ENCODE data around the gene FRAS1.

DNA sequence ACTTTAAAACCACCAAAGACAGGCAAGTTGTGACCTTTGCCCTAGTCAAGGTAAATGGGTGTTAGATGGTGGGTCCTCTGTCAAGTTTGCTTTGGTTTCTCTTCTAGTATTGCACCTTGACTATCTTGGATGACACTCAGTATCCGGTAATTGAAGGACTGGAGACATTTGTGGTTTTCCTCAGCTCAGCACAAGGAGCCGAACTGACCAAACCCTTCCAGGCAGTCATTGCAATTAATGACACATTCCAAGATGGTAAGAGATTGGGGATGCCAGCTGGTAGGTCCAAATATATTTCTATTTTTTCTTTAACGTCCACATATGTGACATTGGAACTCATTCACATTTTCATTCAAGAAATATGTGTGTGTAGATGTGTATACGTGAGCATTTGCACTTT lies 425.2 kb downstream of the FRAS1 start:
- no peak for TF ChIP-seq POLR2A (IDR thresholded peaks at IDR 0.05; ENCODE audit: low read length)
- no peak for TF ChIP-seq MAFK (IDR thresholded peaks at IDR 0.05; ENCODE audit: partially characterized antibody)
- TF ChIP-seq, protein P1, sequence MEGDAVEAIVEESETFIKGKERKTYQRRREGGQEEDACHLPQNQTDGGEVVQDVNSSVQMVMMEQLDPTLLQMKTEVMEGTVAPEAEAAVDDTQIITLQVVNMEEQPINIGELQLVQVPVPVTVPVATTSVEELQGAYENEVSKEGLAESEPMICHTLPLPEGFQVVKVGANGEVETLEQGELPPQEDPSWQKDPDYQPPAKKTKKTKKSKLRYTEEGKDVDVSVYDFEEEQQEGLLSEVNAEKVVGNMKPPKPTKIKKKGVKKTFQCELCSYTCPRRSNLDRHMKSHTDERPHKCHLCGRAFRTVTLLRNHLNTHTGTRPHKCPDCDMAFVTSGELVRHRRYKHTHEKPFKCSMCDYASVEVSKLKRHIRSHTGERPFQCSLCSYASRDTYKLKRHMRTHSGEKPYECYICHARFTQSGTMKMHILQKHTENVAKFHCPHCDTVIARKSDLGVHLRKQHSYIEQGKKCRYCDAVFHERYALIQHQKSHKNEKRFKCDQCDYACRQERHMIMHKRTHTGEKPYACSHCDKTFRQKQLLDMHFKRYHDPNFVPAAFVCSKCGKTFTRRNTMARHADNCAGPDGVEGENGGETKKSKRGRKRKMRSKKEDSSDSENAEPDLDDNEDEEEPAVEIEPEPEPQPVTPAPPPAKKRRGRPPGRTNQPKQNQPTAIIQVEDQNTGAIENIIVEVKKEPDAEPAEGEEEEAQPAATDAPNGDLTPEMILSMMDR (IDR thresholded peaks at IDR 0.05) = no peak
- no peak for TF ChIP-seq TP53 (CRISPR knock-in tag; IDR thresholded peaks at IDR 0.05)
- TF ChIP-seq, protein P2, sequence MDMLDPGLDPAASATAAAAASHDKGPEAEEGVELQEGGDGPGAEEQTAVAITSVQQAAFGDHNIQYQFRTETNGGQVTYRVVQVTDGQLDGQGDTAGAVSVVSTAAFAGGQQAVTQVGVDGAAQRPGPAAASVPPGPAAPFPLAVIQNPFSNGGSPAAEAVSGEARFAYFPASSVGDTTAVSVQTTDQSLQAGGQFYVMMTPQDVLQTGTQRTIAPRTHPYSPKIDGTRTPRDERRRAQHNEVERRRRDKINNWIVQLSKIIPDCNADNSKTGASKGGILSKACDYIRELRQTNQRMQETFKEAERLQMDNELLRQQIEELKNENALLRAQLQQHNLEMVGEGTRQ (IDR thresholded peaks at IDR 0.05) = no peak
- TF ChIP-seq, protein P3, sequence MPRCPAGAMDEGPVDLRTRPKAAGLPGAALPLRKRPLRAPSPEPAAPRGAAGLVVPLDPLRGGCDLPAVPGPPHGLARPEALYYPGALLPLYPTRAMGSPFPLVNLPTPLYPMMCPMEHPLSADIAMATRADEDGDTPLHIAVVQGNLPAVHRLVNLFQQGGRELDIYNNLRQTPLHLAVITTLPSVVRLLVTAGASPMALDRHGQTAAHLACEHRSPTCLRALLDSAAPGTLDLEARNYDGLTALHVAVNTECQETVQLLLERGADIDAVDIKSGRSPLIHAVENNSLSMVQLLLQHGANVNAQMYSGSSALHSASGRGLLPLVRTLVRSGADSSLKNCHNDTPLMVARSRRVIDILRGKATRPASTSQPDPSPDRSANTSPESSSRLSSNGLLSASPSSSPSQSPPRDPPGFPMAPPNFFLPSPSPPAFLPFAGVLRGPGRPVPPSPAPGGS (IDR thresholded peaks at IDR 0.05) = no peak
- no peak for TF ChIP-seq MAZ (IDR thresholded peaks at IDR 0.05; ENCODE audit: borderline replicate concordance, low read depth, low read length)
- no peak for TF ChIP-seq MYC (IDR thresholded peaks at IDR 0.05; ENCODE audit: borderline replicate concordance, low read length)
